ENCODE results near the gene SFMBT1.
A peak's percentile ranks its signal among the peaks of the same experiment; 100 is the strongest.

The SFMBT1 gene

DNA sequence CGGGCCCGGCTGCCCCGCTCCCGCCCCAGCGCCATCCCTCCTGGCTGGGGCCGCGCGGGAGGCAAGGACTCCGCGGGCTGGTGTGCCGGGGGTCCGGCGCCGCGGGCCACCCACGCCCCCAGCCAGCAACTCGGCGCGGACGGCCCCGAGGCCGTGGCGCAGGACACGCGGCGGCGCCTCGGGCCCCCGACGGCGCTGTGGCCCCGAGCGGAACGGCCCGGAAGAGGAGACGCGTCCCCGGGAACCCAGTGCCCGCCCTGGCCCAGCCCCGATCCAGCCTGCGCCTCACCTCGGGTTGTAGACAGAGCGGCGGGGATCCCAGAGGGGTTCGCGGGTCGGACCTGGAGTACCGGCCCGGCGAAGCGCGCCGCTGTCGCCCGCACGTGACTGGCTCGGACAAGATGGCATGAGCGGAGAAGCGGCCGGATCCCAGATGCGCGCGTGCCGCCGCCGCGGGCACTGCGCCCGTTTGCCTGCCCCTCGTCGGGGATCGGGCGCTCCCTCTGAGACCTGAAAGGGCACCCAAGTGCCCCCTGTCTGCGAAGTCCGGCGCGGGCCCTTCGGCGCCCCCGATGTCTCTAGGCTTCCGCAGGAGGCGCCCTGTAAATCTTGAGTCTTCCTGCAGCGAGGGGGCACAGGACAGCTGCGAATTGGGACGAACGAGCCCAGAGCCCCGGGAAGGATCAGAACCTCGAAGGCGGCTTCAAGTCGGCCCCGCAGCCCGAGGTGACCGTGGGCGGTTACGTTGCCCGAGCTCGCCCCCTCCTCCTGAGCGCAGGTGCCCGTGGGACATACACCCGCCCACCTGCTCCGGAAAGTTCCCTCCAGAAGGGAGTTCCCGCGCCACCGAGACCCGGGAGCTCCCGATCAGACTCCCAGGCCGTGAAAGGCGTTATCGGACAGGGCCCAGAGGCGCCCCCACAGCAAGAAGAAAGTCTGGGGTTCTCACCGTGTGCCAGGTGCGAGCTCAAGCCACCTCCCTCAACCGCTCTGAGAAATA is 598 bp upstream of the SFMBT1 start:
- Histone ChIP-seq H3K4me1 (no peaks in the 10 kb centered on the region), H3K27me3 (peaks cover 14% of the 10 kb centered on the region), H3K9me3 (no peaks in the 10 kb centered on the region), H3K36me3 (no peaks in the 10 kb centered on the region), H3K4me3 (ENCODE audit: low read depth, low read length) (peak overlapping the region; percentile 24)
- peak; percentile 24 for DNase-seq
- TF ChIP-seq, protein P1, sequence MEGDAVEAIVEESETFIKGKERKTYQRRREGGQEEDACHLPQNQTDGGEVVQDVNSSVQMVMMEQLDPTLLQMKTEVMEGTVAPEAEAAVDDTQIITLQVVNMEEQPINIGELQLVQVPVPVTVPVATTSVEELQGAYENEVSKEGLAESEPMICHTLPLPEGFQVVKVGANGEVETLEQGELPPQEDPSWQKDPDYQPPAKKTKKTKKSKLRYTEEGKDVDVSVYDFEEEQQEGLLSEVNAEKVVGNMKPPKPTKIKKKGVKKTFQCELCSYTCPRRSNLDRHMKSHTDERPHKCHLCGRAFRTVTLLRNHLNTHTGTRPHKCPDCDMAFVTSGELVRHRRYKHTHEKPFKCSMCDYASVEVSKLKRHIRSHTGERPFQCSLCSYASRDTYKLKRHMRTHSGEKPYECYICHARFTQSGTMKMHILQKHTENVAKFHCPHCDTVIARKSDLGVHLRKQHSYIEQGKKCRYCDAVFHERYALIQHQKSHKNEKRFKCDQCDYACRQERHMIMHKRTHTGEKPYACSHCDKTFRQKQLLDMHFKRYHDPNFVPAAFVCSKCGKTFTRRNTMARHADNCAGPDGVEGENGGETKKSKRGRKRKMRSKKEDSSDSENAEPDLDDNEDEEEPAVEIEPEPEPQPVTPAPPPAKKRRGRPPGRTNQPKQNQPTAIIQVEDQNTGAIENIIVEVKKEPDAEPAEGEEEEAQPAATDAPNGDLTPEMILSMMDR (IDR thresholded peaks at IDR 0.05; ENCODE audit: low read depth, low read length): no peak

DNA sequence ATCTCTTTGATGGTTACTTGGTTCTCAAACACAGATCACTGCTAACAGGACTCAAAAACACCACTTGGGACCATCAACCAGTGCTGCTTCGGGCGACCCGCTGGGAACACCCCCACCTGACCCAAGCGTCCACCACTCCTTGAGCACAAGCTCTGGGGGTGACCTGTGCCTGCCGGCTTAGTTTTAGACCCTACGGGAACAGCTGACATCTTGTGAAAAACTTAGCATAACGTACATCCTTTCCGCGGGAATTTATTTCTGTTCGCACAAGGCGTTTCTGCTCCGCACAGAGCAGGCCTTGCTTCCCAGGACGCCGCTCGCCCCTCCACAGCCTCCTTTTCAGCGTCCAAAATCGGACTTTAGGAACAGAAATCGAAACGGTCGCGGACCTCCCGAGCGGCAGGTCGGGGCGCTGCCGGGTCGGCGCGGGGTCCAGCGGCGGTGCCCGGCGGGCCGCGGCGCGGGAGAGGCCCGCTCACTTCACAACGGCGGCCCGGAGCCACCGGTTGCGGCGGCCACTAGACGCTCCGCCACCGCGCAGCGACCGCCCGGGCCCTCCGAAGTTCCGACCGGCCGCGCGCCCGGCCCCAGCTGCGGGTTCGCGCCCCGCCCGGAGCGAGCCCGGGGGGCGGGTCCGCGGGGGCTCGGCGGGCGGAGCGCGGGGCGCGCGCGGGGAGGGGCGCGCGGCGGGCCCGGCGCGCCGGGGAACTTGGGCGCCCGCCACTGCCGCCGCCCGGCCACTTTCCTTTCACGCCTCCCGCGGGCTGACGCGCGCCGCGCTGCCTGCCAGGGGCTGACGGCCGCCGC is 959 bp downstream of the SFMBT1 start:
- peak; percentile 47 for DNase-seq
- Histone ChIP-seq H3K36me3 (no peaks in the 10 kb centered on the region), H3K27me3 (peaks cover 14% of the 10 kb centered on the region), H3K4me3 (ENCODE audit: low read depth, low read length) (peak overlapping the region; percentile 34; the same call in 1 of the 2 replicates), H3K9me3 (no peaks in the 10 kb centered on the region), H3K4me1 (no peaks in the 10 kb centered on the region)
- TF ChIP-seq, protein P1 (IDR thresholded peaks at IDR 0.05; ENCODE audit: low read depth, low read length): no peak

DNA sequence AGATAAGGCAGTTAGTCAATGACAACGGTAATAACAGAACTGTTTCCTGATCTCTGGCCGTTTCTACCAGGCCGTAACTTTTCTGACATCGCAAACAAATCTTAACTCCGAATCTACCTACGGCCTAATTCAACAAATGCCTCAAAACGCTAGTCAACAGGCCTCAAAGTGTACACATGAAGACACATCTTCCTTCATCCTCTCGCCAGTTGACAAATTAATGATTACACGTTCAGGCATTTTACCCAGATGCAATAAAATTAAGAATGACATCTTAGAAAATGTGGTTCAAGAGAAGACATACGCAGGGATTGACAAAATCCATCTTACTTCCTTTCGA is 1.5 kb downstream of the SFMBT1 start:
- no peak overlapping the region for H3K4me3 ChIP-seq (ENCODE audit: low read depth, low read length)
- no peaks in the 10 kb centered on the region for H3K36me3 ChIP-seq
- no peak for DNase-seq
- peaks cover 14% of the 10 kb centered on the region for H3K27me3 ChIP-seq
- no peaks in the 10 kb centered on the region for H3K4me1 ChIP-seq
- no peaks in the 10 kb centered on the region for H3K9me3 ChIP-seq
- TF ChIP-seq, protein P1 (IDR thresholded peaks at IDR 0.05; ENCODE audit: low read depth, low read length): no peak

DNA sequence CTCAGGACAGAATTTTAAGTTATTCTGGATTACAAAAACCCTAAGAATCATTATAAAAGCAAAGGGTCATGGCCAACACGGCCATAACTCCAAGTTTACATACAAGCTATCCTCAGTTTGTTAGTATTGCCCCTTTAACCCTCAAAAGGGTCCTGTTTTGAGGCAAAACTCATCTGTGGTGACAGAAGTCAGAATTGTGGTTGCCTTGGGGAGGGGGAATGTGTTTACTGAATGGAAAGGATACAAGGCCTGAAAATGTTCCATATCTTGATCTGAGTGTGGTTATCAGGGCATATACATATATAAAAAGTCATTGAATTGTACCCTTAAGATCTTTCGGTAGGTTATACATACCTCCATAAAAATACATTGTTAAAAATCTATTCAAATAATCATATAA is 2.1 kb downstream of the SFMBT1 start:
- Histone ChIP-seq H3K9me3 (no peaks in the 10 kb centered on the region), H3K27me3 (peaks cover 14% of the 10 kb centered on the region), H3K36me3 (no peaks in the 10 kb centered on the region), H3K4me1 (no peaks in the 10 kb centered on the region), H3K4me3 (ENCODE audit: low read depth, low read length) (no peak overlapping the region)
- no peak for DNase-seq
- TF ChIP-seq, protein P1 (IDR thresholded peaks at IDR 0.05; ENCODE audit: low read depth, low read length): no peak

DNA sequence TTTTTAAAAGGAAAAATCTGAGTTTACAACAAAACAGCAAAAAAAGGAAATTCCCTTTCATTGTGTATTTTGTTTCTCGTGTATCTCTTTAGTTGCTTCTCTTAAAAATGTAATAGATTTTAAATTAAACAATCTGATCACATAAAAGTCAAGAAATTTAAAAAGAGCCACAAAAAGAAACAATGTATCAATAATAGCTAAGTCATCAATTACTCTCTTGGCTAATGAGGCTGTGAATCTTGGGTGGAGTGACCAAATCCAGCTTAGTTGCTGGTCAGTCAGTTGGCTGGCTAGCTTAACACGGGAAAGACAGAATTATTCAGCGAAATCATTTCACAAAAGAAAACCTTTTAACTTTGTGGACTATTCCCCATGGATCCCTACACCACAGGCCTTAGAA is 3.2 kb downstream of the SFMBT1 start:
- Histone ChIP-seq H3K4me1 (no peaks in the 10 kb centered on the region), H3K27me3 (peaks cover 14% of the 10 kb centered on the region), H3K4me3 (ENCODE audit: low read depth, low read length) (no peak overlapping the region), H3K36me3 (no peaks in the 10 kb centered on the region), H3K9me3 (no peaks in the 10 kb centered on the region)
- TF ChIP-seq, protein P1 (IDR thresholded peaks at IDR 0.05; ENCODE audit: low read depth, low read length): no peak
- DNase-seq: no peak
